ENCODE data around the gene SURF2.

SURF2 gene

GRCh38 chr9:133335924-133336811, 20.2 kb upstream of the SURF2 start, which contains the start of gene SURF6:
Gene SURF6 (minus strand): TSS chr9:133336188. CDS start chr9:133336132, 56 bp downstream.
- peak; percentile 98 for DNase-seq (ENCODE audit: low spot score)

DNA sequence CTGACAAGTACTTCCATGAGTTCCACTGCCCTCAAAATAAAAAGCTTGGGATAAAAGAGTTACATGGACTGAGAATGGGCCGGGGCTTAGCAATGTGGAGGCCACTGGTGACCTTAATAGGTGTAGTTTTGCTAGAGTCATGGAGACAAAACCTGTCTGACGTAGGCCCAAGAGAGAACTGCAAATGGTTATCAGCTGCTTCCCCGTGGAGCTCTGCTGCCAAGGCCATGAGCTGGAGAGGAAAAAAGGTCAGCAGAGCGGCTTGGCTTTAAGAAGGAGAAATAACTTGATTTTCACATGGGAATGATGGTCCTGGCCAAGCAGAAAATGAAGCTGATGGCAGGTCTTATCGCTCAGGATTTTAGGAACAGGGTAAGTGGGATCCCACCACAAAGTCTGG, 16.7 kb upstream of the SURF2 start:
- DNase-seq (ENCODE audit: low spot score): no peak

DNA sequence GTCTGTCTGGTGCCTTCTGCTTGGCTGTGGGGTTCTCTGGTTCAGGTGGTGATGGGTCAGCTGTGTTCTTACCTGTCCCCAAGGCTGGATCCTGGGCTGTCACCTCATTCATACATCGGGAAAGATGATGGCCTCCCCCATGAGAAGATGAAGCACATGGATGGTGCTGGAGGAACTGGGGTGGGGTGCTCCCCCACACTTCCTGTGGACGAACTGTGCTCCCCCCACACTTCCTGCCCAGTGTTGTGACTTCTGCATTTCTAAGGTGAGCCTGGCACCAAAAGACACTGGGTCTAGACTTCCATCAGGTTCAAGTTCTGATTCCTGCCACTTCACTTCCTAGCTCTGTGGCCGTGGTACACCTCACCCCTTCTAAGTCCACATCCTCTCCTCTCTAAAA, 16.1 kb upstream of the SURF2 start:
- DNase-seq (ENCODE audit: low spot score): no peak

DNA sequence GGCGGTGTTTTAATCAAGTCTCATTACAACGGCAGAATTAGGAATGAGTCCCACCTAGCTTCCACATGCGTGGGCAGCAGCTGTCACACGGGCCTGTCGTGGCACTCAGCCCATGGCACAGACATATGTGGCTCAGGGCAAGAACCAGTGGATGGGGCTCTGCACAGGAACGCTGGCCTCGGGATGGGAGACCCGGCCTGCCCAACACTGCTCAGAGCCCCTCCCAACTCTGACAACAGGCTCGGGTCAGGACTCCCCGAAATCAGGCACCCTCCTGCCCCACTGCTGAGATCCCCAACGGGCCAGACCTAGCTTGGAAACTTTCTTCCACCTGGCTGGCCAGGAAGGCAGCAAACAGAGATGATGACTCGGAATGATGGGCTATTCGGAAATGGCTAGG, 15.4 kb upstream of the SURF2 start:
- DNase-seq (ENCODE audit: low spot score): no peak

GRCh38 chr9:133341369-133342068, 14.8 kb upstream of the SURF2 start:
- no peak for DNase-seq (ENCODE audit: low spot score)

- no peak for DNase-seq (ENCODE audit: low spot score)
These were observed 14.3 kb upstream of the SURF2 start for GRCh38 chr9:133342069-133342406.

DNA sequence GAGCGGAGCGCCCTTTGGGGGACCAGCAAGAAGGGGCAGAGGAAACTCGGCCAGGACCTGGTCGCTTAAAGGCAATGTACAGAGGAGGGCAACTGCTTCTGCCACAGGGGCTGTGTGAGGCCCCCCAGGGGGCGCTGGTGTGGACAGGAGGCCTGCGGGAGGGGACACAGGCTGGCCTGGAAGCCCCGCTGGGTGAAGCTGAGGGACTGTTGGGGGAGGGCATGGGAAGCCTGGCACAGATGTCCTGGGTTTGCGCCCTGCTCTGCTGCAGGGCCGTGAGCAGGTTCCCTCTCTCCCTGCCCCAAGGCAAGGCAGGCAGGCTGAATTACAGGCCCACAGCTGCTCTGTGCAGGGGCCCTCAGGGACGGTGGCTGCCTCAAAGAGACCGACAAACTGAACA, 13.8 kb upstream of the SURF2 start:
- no peak for DNase-seq (ENCODE audit: low spot score)

DNA sequence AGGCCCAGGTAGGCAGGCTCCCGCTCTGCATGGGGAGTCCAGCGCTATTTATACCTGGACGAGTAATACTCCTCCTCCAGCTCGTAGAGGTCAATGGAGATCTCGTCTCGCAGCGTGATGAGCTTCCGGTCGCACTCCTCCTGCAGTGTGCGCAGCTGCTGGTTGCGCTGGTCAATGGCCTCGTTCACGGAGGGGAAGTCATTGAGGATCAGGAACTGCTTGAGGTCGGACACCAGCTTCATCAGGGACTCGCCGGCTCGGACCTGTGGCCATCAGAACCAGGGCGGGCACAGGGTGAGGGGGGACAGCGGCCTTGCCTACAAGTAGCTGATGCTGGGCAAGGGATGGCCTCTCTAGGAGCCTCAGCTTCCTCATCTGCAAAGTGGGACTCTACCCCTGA, 12.3 kb upstream of the SURF2 start:
- no peak for DNase-seq (ENCODE audit: low spot score)

DNA sequence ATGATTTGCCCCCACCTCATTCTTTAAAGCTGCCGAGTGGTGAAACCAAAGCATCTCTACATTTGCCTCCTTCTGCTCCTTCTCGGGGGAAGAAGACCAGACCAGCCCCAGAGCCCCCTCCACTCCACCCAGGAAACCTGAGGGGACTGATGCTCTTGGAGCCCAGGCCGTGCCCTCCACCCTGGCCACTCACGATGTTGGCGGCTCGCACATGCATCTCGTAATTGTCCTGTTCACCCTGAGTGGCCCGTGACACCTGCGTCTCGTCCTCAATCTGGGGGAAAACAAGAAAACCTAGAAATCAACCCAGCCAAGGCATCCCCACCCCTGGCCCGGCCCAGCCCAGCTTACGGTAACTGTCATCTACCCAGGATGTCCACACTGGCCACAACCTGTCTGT, 11.4 kb upstream of the SURF2 start:
- no peak for DNase-seq (ENCODE audit: low spot score)

DNA sequence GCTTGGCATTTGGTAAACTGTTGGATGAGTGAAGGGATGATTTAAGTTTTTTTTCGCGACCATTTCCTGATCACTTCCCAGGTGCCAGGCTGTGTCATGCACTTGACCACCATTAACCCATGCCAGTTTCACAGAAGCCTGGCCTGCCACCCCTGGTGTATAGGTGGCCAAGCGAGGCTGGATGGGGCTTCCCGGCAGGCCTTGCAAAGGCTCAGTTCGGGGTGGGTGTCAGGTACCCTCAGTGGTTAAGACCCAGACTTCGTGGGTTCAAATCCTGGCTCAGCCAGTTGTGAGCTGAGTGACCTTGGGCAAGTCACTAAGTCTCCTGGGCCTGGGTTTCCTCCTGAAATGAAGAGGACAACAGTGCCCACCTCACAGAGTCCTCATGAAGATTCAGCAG, 10.8 kb upstream of the SURF2 start:
- no peak for DNase-seq (ENCODE audit: low spot score)

GRCh38 chr9:133346021-133346785, 10.1 kb upstream of the SURF2 start:
- no peak for DNase-seq (ENCODE audit: low spot score)

DNA sequence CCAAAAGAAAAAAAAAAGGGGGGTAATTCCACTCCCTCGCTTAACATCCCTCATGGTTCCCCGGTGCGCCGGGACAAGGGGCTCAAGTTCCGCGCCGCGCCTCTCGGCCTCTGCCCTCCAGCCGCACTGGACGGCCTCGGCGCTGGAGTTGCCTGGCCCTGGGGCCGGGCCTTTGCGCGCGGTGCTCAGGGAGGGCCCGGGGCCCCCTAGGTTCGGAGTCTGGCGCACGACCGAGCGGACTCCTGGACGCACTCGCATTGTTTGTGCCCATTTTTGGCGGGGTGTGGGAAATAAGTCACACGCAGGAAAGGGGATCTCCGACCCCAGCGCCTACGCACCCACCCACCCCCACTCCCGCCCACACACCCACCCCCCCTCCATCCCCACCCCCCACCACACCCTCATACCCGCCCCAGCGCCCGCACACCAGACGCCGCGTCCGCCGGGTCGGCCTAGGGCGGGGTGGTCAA, 8.8 kb upstream of the SURF2 start:
- peak; percentile 72 for DNase-seq (ENCODE audit: low spot score)

DNA sequence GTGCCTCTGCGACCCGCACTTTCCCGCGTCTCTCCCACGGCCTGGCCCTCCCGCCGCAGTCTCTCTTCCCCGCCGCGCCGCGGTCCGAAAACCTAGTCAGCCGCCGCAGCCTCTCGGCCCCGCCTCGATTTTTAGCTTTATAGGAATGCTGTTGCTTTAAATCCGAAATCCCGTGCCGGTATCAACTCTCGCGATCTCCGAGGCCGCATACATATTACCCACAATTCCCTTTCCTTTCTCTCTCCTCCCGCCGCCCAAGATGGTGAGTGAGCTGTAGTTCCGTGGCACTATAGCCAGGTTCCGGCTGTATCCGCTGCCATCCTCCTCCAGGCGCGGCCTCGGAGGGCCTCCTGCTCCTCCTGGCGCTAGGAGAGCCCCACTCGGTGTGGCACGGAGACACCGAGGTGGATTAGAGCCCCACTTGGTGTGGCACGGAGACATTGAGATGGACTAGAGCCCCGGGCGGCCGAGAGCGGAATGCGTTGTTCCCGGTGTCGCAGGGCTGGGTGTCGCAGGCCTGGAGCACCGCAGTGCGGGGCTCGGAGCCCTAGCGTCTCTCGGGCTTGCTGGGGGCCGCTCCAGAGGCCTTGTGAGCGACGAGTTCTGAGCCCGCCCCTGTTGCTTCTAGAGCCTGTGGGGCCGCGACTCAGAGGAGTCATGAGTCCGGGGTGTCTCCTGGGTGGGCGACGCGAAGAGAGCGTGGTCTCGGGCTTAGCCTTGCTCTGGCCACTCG, 8.2 kb upstream of the SURF2 start, which contains the start of the genes MED22 and RPL7A:
TSS of gene MED22 (minus strand) at position 147 of the 733 bp plus-strand sequence. CDS start 1,469 bp downstream, outside the sequence.
TSS of gene RPL7A (plus strand) at position 234 of the 733 bp plus-strand sequence. CDS start at position 260, 26 bp downstream.
- DNase-seq (ENCODE audit: low spot score): peak; percentile 99

- DNase-seq (ENCODE audit: low spot score): peak; percentile 63
These were observed 7.4 kb upstream of the SURF2 start for GRCh38 chr9:133348718-133349573.

DNA sequence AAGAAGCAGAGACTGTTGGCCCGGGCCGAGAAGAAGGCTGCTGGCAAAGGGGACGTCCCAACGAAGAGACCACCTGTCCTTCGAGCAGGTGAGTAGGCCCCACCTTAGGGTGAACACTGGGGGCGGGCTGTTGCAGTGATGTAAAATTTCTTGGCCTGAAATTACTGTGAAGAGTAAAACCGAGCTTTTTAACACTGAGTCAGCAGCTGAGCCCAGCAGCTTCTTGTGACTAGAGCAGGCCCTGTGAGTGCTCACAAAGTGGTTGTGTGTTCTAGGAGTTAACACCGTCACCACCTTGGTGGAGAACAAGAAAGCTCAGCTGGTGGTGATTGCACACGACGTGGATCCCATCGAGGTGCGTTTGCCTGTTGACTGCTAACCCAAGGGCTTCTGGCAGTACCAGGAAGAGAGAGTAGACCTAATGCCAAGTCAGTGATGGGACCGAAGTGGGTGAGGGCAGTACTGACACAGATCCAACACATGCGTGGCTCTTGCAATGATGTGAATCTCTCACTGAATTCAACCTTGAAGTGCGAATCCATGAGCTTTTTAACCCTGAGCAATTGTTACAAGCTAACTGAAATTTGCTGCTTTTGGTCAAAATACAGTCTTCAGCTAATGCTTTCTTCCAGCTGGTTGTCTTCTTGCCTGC, 6.3 kb upstream of the SURF2 start:
- DNase-seq (ENCODE audit: low spot score): peak; percentile 81

DNA sequence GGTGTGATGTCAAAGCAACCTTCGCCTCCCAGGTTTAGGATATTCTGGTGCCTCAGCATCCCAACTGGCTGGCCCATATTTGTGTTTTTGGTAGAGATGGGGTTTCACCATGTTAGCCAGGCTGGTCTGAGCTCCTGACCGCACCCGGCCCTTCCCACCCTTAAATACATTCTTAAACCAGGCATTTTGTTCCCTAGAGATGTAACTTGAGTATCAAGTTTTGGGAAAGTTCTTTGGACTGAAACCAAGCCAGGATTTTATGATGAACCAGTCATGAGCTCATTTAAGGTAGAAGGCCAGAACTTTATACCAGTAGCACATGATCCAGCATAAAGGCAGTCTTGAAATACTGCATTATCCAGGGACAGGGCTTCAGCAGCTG, 4.8 kb upstream of the SURF2 start:
- DNase-seq (ENCODE audit: low spot score): no peak

DNA sequence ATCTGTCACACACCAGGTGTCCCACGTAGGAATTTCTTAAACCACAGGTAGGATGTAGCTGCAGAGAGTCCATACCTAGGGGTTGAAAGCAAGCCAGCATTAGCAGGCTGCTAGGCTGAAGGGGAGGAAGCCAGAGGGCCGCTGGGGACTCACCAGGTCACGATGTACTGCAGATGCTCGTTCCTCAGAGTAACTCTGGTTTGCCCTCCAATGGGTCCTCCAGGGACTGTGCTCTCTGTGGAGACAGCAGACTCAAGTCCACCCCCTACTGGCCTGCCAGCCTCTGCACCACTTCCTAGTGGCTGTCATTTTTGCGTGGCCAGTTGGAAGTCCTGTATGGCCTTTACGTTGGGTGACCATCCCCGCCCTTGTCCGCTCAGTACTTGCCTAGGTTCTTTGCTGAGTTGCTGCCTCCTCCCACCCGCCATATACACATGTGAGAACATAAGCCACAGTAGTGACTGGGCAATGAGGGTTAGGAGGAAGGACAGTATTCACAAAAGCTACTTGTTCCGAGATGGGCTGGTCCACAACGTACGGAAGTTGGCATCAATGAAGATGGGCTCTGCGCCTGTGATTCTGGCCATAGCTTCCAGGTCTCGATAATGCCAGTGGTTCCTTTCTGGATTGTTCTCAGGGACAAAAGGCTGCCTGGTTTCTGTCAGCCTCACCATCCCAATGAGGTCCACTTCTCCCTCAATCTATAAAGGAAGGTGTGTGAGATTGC, 4.3 kb upstream of the SURF2 start:
- peak; percentile 86 for DNase-seq (ENCODE audit: low spot score)

GRCh38 chr9:133352635-133353340, 3.6 kb upstream of the SURF2 start:
- no peak for DNase-seq (ENCODE audit: low spot score)

DNA sequence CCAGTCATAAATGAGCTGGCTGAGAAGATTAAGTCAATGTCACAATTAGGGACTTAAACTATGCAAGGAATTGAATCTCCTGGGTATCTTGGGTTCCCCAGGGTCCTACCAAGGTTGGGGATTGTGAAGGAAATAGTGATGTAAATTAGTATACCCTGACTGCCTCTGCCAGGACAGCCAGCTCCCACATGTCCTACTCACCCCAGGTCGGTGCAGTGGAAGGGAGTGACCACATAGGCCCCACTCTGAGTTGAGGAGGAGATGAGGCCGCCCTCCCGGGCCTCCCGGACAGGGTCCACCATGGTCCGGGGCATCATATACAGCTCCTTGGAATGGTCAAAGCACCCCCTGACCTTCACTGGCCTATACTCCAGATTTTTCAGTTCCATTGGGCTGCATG, 2.8 kb upstream of the SURF2 start:
- DNase-seq (ENCODE audit: low spot score): no peak
